ENCODE measurements around the gene SNAP47.

The SNAP47 gene

GRCh38 chr1:227773558-227773957, 38.3 kb downstream of the SNAP47 start:
- DNase-seq (ENCODE audit: insufficient read length, low spot score) (no peak), FAIRE-seq (no peak)
- no peak for TF ChIP-seq POLR2A (IDR thresholded peaks at IDR 0.05; ENCODE audit: low read depth, low read length)

GRCh38 chr1:227774051-227774731, 39.0 kb downstream of the SNAP47 start:
- FAIRE-seq = no peak
- TF ChIP-seq POLR2A (IDR thresholded peaks at IDR 0.05; ENCODE audit: low read depth, low read length) = no peak
- no peak for DNase-seq (ENCODE audit: insufficient read length, low spot score)

- no peak for TF ChIP-seq POLR2A (IDR thresholded peaks at IDR 0.05; ENCODE audit: low read depth, low read length)
- FAIRE-seq (no peak), DNase-seq (ENCODE audit: insufficient read length, low spot score) (no peak)
These were observed 39.8 kb downstream of the SNAP47 start for GRCh38 chr1:227774821-227775661.

GRCh38 chr1:227775841-227776240, 40.6 kb downstream of the SNAP47 start:
- DNase-seq (ENCODE audit: insufficient read length, low spot score) (no peak), FAIRE-seq (no peak)
- TF ChIP-seq POLR2A (IDR thresholded peaks at IDR 0.05; ENCODE audit: low read depth, low read length) = no peak

GRCh38 chr1:227776331-227776771, 41.1 kb downstream of the SNAP47 start:
- DNase-seq (ENCODE audit: insufficient read length, low spot score) = peak; percentile 79
- TF ChIP-seq POLR2A (IDR thresholded peaks at IDR 0.05; ENCODE audit: low read depth, low read length) = no peak
- FAIRE-seq = no peak

- DNase-seq (ENCODE audit: insufficient read length, low spot score) (no peak), FAIRE-seq (no peak)
- no peak for TF ChIP-seq POLR2A (IDR thresholded peaks at IDR 0.05; ENCODE audit: low read depth, low read length)
These were observed 41.9 kb downstream of the SNAP47 start for GRCh38 chr1:227777156-227777555.

GRCh38 chr1:227777646-227778045, 42.4 kb downstream of the SNAP47 start:
- no peak for TF ChIP-seq POLR2A (IDR thresholded peaks at IDR 0.05; ENCODE audit: low read depth, low read length)
- FAIRE-seq = no peak
- no peak for DNase-seq (ENCODE audit: insufficient read length, low spot score)

- no peak for FAIRE-seq
- peak; percentile 89 for DNase-seq (ENCODE audit: insufficient read length, low spot score)
- TF ChIP-seq POLR2A (IDR thresholded peaks at IDR 0.05; ENCODE audit: low read depth, low read length) = no peak
These were observed 43.2 kb downstream of the SNAP47 start for GRCh38 chr1:227778401-227778947.

GRCh38 chr1:227779021-227779441, 43.8 kb downstream of the SNAP47 start:
- FAIRE-seq = no peak
- DNase-seq (ENCODE audit: insufficient read length, low spot score) = no peak
- no peak for TF ChIP-seq POLR2A (IDR thresholded peaks at IDR 0.05; ENCODE audit: low read depth, low read length)

GRCh38 chr1:227779685-227780084, 44.5 kb downstream of the SNAP47 start:
- no peak for FAIRE-seq
- DNase-seq (ENCODE audit: insufficient read length, low spot score) = no peak

GRCh38 chr1:227780101-227781044, 45.1 kb downstream of the SNAP47 start:
- DNase-seq (ENCODE audit: insufficient read length, low spot score) = no peak
- no peak for FAIRE-seq
- no peak for TF ChIP-seq POLR2A (IDR thresholded peaks at IDR 0.05; ENCODE audit: low read depth, low read length)

More at GRCh38 chr1:227779685-227780084, 44.5 kb downstream of the SNAP47 start:
- TF ChIP-seq POLR2A (IDR thresholded peaks at IDR 0.05; ENCODE audit: low read depth, low read length) = no peak

GRCh38 chr1:227781314-227781930, 46.2 kb downstream of the SNAP47 start:
- no peak for TF ChIP-seq POLR2A (IDR thresholded peaks at IDR 0.05; ENCODE audit: low read depth, low read length)
- no peak for FAIRE-seq

GRCh38 chr1:227782226-227782625, 47.0 kb downstream of the SNAP47 start:
- DNase-seq (ENCODE audit: insufficient read length, low spot score) = no peak
- TF ChIP-seq POLR2A (IDR thresholded peaks at IDR 0.05; ENCODE audit: low read depth, low read length) = no peak
- FAIRE-seq = no peak

More at GRCh38 chr1:227781314-227781930, 46.2 kb downstream of the SNAP47 start:
- DNase-seq (ENCODE audit: insufficient read length, low spot score) = no peak

Measured in H54 (cell line).